HCT116 (cell line): ENCODE measurements around the gene IL1RAPL1.

Source experiments
- CTCF ChIP-seq, 3 experiments: fragments of 200-600 bp in 1 of 3; sonication (generic) in 1 of 3; IDR thresholded peaks in 2 of 3; conservative IDR thresholded peaks in 1 of 3; 2 replicates each; pipeline ENCODE4 v1.5.1; 2012 to 2017; ENCODE audit warnings: low read depth in 2 of 3, low read length in 2 of 3, antibody characterized with exemption in 1 of 3, borderline replicate concordance in 1 of 3, control low read depth in 1 of 3, mild to moderate bottlenecking in 1 of 3, mixed read lengths in 1 of 3, mixed run types in 1 of 3, moderate library complexity in 1 of 3; ENCODE audit not compliant: insufficient read depth in 1 of 3
- EZH2 ChIP-seq: fragments of 200-600 bp; sonication (generic); IDR thresholded peaks from 2 replicates; pipeline ENCODE4 v1.6.1; 2017; ENCODE audit warnings: antibody characterized with exemption, mixed run types
- POLR2A ChIP-seq: IDR thresholded peaks from 2 replicates; pipeline ENCODE4 v1.7.0; 2011; ENCODE audit warnings: borderline replicate concordance; ENCODE audit not compliant: insufficient read depth, insufficient read length; ENCODE audit errors: extremely low read depth
- POLR2AphosphoS5 ChIP-seq: IDR thresholded peaks from 2 replicates; pipeline ENCODE4 v1.6.1; 2011; ENCODE audit warnings: mild to moderate bottlenecking, low read depth, low read length, moderate library complexity
- SP1 ChIP-seq: IDR thresholded peaks from 2 replicates; pipeline ENCODE4 v1.6.1; 2012; ENCODE audit warnings: low read depth
- ZFX ChIP-seq: fragments of 450-650 bp; IDR thresholded peaks from 2 replicates; pipeline ENCODE4 v1.6.1; 2017
- ZNF274 ChIP-seq: fragments of 200-500 bp; sonication (Bioruptor generic); IDR thresholded peaks from 2 replicates; pipeline ENCODE4 v1.6.1; 2014; ENCODE audit warnings: mild to moderate bottlenecking, low read depth, low read length, inconsistent platforms

DNA sequence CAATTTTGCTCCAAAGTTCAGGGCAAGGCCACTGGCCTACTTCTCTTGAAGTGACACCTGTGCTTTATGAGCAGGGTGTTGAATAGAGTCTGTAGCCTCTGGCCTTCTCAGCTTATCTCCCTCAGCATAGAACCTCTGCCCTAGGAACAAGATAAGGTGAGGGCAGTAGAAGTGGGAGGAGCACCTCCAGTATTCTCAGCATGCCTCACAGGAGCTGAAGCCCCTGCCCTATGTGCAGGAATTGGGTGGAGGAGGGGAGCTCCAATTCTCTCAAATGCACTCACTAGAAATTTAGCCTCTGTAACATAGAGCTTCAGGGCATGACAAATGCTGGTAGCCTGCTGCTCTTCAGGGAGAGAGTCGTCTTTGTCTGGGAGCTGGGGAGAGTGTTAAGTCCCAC lies 479.3 kb downstream of the IL1RAPL1 start:
- TF ChIP-seq CTCF (IDR thresholded peaks at IDR 0.05 in 2 of 3, conservative IDR thresholded peaks at IDR 0.05 in 1 of 3; ENCODE audit: borderline replicate concordance in 1 of 3, insufficient read depth in 1 of 3, low read depth in 2 of 3, low read length in 2 of 3) (no peak), SP1 (no peak), EZH2 (no peak), ZNF274 (no peak), POLR2A (no peak), POLR2AphosphoS5 (no peak), ZFX (no peak)
